H1 (cell line): ENCODE results near the gene THBD. TPM values are rescaled to one million over a fixed set of nuclear protein-coding genes. Genes with fewer than 3 reads are reported as not detected.

Experiments used
- CTBP2 ChIP-seq: IDR thresholded peaks from 2 replicates; pipeline ENCODE4 v1.7.0; 2011; ENCODE audit warnings: borderline replicate concordance, mild to moderate bottlenecking, moderate library complexity, mixed read lengths, low read length; ENCODE audit not compliant: insufficient read depth, insufficient read length
- EP300 ChIP-seq, 2 experiments: IDR thresholded peaks; 1 replicate in 1 of 2; 2 replicates in 1 of 2; pipeline ENCODE4 v1.6.1; 2011 to 2012; ENCODE audit warnings: low read depth in 2 of 2, low read length in 2 of 2, mild to moderate bottlenecking in 2 of 2, borderline replicate concordance in 1 of 2, inconsistent platforms in 1 of 2, moderate library complexity in 1 of 2
- NANOG ChIP-seq: IDR thresholded peaks from 2 replicates; pipeline ENCODE4 v1.6.1; 2011; ENCODE audit warnings: low read length, low read depth, mild to moderate bottlenecking, inconsistent platforms; ENCODE audit not compliant: insufficient read depth, poor library complexity, severe bottlenecking
- SRF ChIP-seq: IDR thresholded peaks from 2 replicates; pipeline ENCODE4 v1.6.1; 2011; ENCODE audit warnings: mild to moderate bottlenecking, low read depth, low read length, moderate library complexity
- polyA plus RNA-seq, 7 experiments: library from polyadenylated mRNA; depleted of rRNA in 3 of 7; stranded (reverse) in 5 of 7; unstranded in 2 of 7; fragments of >200 nt in 5 of 7; fragments of 200-250 nt in 2 of 7; gene quantifications; 1 replicate in 5 of 7; 2 replicates in 1 of 7; 4 replicates in 1 of 7; pipeline versions ENCODE4 v1.2.1 to v1.2.3, GENCODE V29; 2011 to 2013; ENCODE audit warnings: missing spikeins in 2 of 7, mixed read lengths in 2 of 7
- total RNA-seq: library from RNA; stranded (reverse); fragmentation: NEBNext Ultra II Directional; extraction: Animal tissue kit (Norgen Biotek cat#: 25700); gene quantifications from 2 replicates; pipeline ENCODE4 v1.2.1, GENCODE V29; 2021
- TF ChIP-seq, protein P1 (sequence below), 3 experiments: IDR thresholded peaks; 1 replicate in 2 of 3; 2 replicates in 1 of 3; pipeline versions ENCODE4 v1.5.1 to v1.6.1; 2011; ENCODE audit warnings: low read length in 3 of 3, mild to moderate bottlenecking in 3 of 3, inconsistent platforms in 2 of 3, low read depth in 1 of 3, moderate library complexity in 1 of 3; ENCODE audit not compliant: insufficient read depth in 1 of 3; ENCODE audit errors: control extremely low read depth in 1 of 3
- TF ChIP-seq, protein P2 (sequence below): IDR thresholded peaks from 2 replicates; pipeline ENCODE4 v1.6.1; 2012; ENCODE audit warnings: low read length, inconsistent platforms

THBD gene
- total and polyA plus RNA-seq, 2 of the 8 experiments (the other 6 are each of a cell fraction or from before 2014, with no cell fraction given) = 0.21 to 0.43 TPM

DNA sequence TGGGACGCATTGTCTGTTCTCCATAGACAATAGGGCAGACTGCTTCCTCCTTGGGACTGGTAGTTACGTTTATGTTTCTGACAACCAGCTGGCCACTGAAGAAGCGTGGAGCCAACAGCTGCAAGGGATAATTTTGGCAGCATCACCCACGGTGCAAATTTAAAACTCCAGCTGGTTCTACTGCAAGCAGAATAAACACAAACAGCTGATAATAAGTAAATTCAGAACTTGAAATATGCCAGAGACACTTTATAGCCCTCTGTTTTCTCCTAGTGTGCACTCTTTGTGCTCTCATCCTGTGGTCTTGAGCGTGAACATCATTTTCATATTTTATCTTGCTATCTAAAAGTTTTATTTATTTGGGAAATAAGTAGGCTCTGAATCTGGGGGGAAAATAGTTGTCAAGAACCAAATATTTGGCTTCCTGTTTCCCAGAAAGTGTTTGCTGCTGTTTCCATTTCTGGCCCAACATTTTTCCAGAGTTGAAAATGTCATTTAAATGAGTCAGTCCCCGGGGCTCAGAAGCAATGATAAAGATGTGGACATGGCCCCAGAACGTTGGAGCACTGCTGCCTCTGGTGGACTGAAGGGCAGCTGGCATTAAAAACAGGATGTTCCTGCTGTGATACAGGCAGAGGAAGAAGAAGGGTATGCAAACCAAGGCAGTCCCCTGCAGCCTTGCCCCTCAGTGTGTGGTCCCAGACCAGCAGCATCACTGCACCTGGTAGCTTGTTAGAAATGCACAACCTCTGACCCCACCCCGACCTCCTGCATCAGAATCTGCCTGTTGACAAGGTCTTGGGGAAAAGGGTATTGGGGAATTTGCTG lies 12.5 kb upstream of the THBD start (continued):
- TF ChIP-seq, protein P1, sequence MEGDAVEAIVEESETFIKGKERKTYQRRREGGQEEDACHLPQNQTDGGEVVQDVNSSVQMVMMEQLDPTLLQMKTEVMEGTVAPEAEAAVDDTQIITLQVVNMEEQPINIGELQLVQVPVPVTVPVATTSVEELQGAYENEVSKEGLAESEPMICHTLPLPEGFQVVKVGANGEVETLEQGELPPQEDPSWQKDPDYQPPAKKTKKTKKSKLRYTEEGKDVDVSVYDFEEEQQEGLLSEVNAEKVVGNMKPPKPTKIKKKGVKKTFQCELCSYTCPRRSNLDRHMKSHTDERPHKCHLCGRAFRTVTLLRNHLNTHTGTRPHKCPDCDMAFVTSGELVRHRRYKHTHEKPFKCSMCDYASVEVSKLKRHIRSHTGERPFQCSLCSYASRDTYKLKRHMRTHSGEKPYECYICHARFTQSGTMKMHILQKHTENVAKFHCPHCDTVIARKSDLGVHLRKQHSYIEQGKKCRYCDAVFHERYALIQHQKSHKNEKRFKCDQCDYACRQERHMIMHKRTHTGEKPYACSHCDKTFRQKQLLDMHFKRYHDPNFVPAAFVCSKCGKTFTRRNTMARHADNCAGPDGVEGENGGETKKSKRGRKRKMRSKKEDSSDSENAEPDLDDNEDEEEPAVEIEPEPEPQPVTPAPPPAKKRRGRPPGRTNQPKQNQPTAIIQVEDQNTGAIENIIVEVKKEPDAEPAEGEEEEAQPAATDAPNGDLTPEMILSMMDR (IDR thresholded peaks at IDR 0.05; ENCODE audit: control extremely low read depth in 1 of 3, insufficient read depth in 1 of 3, low read depth in 1 of 3, low read length in 3 of 3) = peak; percentile 45 to 81 (median 63)
- TF ChIP-seq, protein P2, sequence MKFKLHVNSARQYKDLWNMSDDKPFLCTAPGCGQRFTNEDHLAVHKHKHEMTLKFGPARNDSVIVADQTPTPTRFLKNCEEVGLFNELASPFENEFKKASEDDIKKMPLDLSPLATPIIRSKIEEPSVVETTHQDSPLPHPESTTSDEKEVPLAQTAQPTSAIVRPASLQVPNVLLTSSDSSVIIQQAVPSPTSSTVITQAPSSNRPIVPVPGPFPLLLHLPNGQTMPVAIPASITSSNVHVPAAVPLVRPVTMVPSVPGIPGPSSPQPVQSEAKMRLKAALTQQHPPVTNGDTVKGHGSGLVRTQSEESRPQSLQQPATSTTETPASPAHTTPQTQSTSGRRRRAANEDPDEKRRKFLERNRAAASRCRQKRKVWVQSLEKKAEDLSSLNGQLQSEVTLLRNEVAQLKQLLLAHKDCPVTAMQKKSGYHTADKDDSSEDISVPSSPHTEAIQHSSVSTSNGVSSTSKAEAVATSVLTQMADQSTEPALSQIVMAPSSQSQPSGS = no peak
- TF ChIP-seq CTBP2 (peak; percentile 46), NANOG (no peak), EP300 (IDR thresholded peaks at IDR 0.05; ENCODE audit: borderline replicate concordance in 1 of 2, low read depth in 2 of 2, low read length in 2 of 2) (peak in 1 of 2 experiments; percentile 70; a peak in 1 of 3 replicates), SRF (no peak)
